Skeletal muscle satellite cell (primary cell): Measurements from ENCODE around the gene PACSIN3.
"Not testable (repeated sequence)": the region's sequence is repeated elsewhere in the genome, so short reads cannot be mapped to it uniquely, and the experiment has no call there.

ENCODE experiments used
- H3K27me3 ChIP-seq: 2 replicates; pipeline ENCODE4 v1.7.0; 2013; ENCODE audit warnings: low read length; ENCODE audit not compliant: control insufficient read depth, insufficient read depth
- H3K36me3 ChIP-seq: 2 replicates; pipeline ENCODE4 v1.7.0; 2013; ENCODE audit warnings: mild to moderate bottlenecking, control low read depth, low read length; ENCODE audit not compliant: insufficient read depth
- H3K4me1 ChIP-seq: 2 replicates; pipeline ENCODE4 v1.7.0; 2013; ENCODE audit warnings: low read length; ENCODE audit not compliant: control insufficient read depth, insufficient read depth
- H3K4me2 ChIP-seq: 2 replicates; pipeline ENCODE4 v1.7.0; 2013; ENCODE audit warnings: mild to moderate bottlenecking, low read length
- H3K4me3 ChIP-seq: 2 replicates; pipeline ENCODE4 v1.7.0; 2013; ENCODE audit warnings: low read length
- H3K9ac ChIP-seq: 2 replicates; pipeline ENCODE4 v1.7.0; 2013; ENCODE audit warnings: mild to moderate bottlenecking, low read depth, low read length, moderate library complexity
- H3K9me3 ChIP-seq: replicated peaks from 2 replicates; pipeline ENCODE4 v1.7.0; 2013; ENCODE audit warnings: mild to moderate bottlenecking, control low read depth, low read length

The PACSIN3 gene

GRCh38 chr11:47213950-47214565, 27.8 kb upstream of the PACSIN3 start:
- peak overlapping the region; percentile 84 for H3K4me2 ChIP-seq
- H3K36me3 ChIP-seq, result peaks cover 6% of the 10 kb centered on the region
- peaks cover 30% of the 10 kb centered on the region for H3K4me1 ChIP-seq
- peak overlapping the region; percentile 87 for H3K9ac ChIP-seq
- H3K9me3 ChIP-seq, result no peaks in the 10 kb centered on the region
- H3K27me3 ChIP-seq, result no peaks in the 10 kb centered on the region
- peak overlapping the region; percentile 71 for H3K4me3 ChIP-seq

GRCh38 chr11:47212938-47213337, 26.7 kb upstream of the PACSIN3 start:
- H3K4me3 ChIP-seq, result no peak overlapping the region
- H3K9ac ChIP-seq, result no peak overlapping the region
- H3K36me3 ChIP-seq, result peaks cover 2% of the 10 kb centered on the region
- no peaks in the 10 kb centered on the region for H3K27me3 ChIP-seq
- H3K4me2 ChIP-seq, result no peak overlapping the region
- H3K4me1 ChIP-seq, result peaks cover 25% of the 10 kb centered on the region
- no peaks in the 10 kb centered on the region for H3K9me3 ChIP-seq

- H3K9me3 ChIP-seq, result no peaks in the 10 kb centered on the region
- no peak overlapping the region for H3K9ac ChIP-seq
- H3K4me1 ChIP-seq, result peaks cover 8% of the 10 kb centered on the region
- no peak overlapping the region for H3K4me2 ChIP-seq
- H3K4me3 ChIP-seq, result no peak overlapping the region
- no peaks in the 10 kb centered on the region for H3K36me3 ChIP-seq
- no peaks in the 10 kb centered on the region for H3K27me3 ChIP-seq
These were observed 22.4 kb upstream of the PACSIN3 start for GRCh38 chr11:47208628-47209027.

GRCh38 chr11:47208008-47208552, 21.8 kb upstream of the PACSIN3 start:
- H3K4me3 ChIP-seq, H3K9me3 ChIP-seq, H3K4me1 ChIP-seq, H3K4me2 ChIP-seq, H3K36me3 ChIP-seq, H3K9ac ChIP-seq, H3K27me3 ChIP-seq: not testable (repeated sequence)

- H3K4me1 ChIP-seq, result peaks cover 8% of the 10 kb centered on the region
- H3K9me3 ChIP-seq, result no peaks in the 10 kb centered on the region
- no peak overlapping the region for H3K4me2 ChIP-seq
- peaks cover 1% of the 10 kb centered on the region for H3K27me3 ChIP-seq
- no peak overlapping the region for H3K9ac ChIP-seq
- no peaks in the 10 kb centered on the region for H3K36me3 ChIP-seq
- H3K4me3 ChIP-seq, result no peak overlapping the region
These were observed 21.2 kb upstream of the PACSIN3 start for GRCh38 chr11:47207459-47207858.

- not testable (repeated sequence) for H3K9ac ChIP-seq, H3K36me3 ChIP-seq, H3K4me1 ChIP-seq, H3K27me3 ChIP-seq, H3K4me2 ChIP-seq, H3K4me3 ChIP-seq, H3K9me3 ChIP-seq
These were observed 20.3 kb upstream of the PACSIN3 start for GRCh38 chr11:47206577-47206976.

- no peaks in the 10 kb centered on the region for H3K36me3 ChIP-seq
- H3K4me2 ChIP-seq, result no peak overlapping the region
- no peak overlapping the region for H3K9ac ChIP-seq
- H3K4me3 ChIP-seq, result no peak overlapping the region
- H3K27me3 ChIP-seq, result peaks cover 11% of the 10 kb centered on the region
- H3K4me1 ChIP-seq, result peaks cover 8% of the 10 kb centered on the region
- H3K9me3 ChIP-seq, result no peaks in the 10 kb centered on the region
These were observed 18.4 kb upstream of the PACSIN3 start for GRCh38 chr11:47204637-47204989.

- Histone ChIP-seq H3K4me1 (peaks cover 8% of the 10 kb centered on the region), H3K36me3 (no peaks in the 10 kb centered on the region), H3K4me3 (no peak overlapping the region), H3K4me2 (no peak overlapping the region), H3K9me3 (no peaks in the 10 kb centered on the region), H3K27me3 (peaks cover 11% of the 10 kb centered on the region), H3K9ac (no peak overlapping the region)
These were observed 16.3 kb upstream of the PACSIN3 start for GRCh38 chr11:47202576-47202975.

GRCh38 chr11:47201015-47201414, 14.8 kb upstream of the PACSIN3 start:
- H3K27me3 ChIP-seq, result peaks cover 11% of the 10 kb centered on the region
- H3K9me3 ChIP-seq, result no peaks in the 10 kb centered on the region
- H3K9ac ChIP-seq, result no peak overlapping the region
- H3K4me1 ChIP-seq, result peaks cover 8% of the 10 kb centered on the region
- H3K36me3 ChIP-seq, result no peaks in the 10 kb centered on the region
- no peak overlapping the region for H3K4me3 ChIP-seq
- H3K4me2 ChIP-seq, result no peak overlapping the region

- not testable (repeated sequence) for H3K36me3 ChIP-seq, H3K4me2 ChIP-seq, H3K9ac ChIP-seq, H3K9me3 ChIP-seq, H3K4me1 ChIP-seq, H3K4me3 ChIP-seq
- peaks cover 14% of the 10 kb centered on the region for H3K27me3 ChIP-seq
These were observed 11.9 kb upstream of the PACSIN3 start for GRCh38 chr11:47198161-47198560.

- Histone ChIP-seq H3K36me3 (no peaks in the 10 kb centered on the region), H3K9ac (no peak overlapping the region), H3K4me3 (no peak overlapping the region), H3K27me3 (peaks cover 2% of the 10 kb centered on the region), H3K4me2 (no peak overlapping the region), H3K4me1 (peaks cover 18% of the 10 kb centered on the region), H3K9me3 (no peaks in the 10 kb centered on the region)
These were observed 5.9 kb upstream of the PACSIN3 start for GRCh38 chr11:47192111-47192510.

- H3K9me3 ChIP-seq, H3K4me3 ChIP-seq, H3K36me3 ChIP-seq, H3K4me2 ChIP-seq, H3K27me3 ChIP-seq, H3K9ac ChIP-seq: not testable (repeated sequence)
- peaks cover 25% of the 10 kb centered on the region for H3K4me1 ChIP-seq
These were observed 4.9 kb upstream of the PACSIN3 start for GRCh38 chr11:47191137-47191536.
